ENCODE measurements around the gene RAB20. TPM values are rescaled to one million over a fixed set of nuclear protein-coding genes. Genes with fewer than 3 reads are reported as not detected.

RAB20 gene
- total RNA-seq, 1 donor from 2014 or later, result 3.8 TPM

GRCh38 chr13:110475550-110476219 lies 85.8 kb downstream of the RAB20 start:
- no peak overlapping the region for H3K27ac Mint-ChIP-seq
- H3K4me1 Mint-ChIP-seq (ENCODE audit: low read depth), result no peaks in the 10 kb centered on the region
- H3K9me3 Mint-ChIP-seq (ENCODE audit: low read depth), result no peaks in the 10 kb centered on the region
- H3K4me3 Mint-ChIP-seq (ENCODE audit: low read depth), result no peak overlapping the region
- no peaks in the 10 kb centered on the region for H3K27me3 Mint-ChIP-seq
- H3K36me3 Mint-ChIP-seq (ENCODE audit: insufficient read depth), result peaks cover 19% of the 10 kb centered on the region
- no peak for DNase-seq (ENCODE audit: low spot score, unreplicated experiment)
- TF ChIP-seq, protein P1, sequence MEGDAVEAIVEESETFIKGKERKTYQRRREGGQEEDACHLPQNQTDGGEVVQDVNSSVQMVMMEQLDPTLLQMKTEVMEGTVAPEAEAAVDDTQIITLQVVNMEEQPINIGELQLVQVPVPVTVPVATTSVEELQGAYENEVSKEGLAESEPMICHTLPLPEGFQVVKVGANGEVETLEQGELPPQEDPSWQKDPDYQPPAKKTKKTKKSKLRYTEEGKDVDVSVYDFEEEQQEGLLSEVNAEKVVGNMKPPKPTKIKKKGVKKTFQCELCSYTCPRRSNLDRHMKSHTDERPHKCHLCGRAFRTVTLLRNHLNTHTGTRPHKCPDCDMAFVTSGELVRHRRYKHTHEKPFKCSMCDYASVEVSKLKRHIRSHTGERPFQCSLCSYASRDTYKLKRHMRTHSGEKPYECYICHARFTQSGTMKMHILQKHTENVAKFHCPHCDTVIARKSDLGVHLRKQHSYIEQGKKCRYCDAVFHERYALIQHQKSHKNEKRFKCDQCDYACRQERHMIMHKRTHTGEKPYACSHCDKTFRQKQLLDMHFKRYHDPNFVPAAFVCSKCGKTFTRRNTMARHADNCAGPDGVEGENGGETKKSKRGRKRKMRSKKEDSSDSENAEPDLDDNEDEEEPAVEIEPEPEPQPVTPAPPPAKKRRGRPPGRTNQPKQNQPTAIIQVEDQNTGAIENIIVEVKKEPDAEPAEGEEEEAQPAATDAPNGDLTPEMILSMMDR (IDR thresholded peaks at IDR 0.05; ENCODE audit: unreplicated experiment), result no peak

DNA sequence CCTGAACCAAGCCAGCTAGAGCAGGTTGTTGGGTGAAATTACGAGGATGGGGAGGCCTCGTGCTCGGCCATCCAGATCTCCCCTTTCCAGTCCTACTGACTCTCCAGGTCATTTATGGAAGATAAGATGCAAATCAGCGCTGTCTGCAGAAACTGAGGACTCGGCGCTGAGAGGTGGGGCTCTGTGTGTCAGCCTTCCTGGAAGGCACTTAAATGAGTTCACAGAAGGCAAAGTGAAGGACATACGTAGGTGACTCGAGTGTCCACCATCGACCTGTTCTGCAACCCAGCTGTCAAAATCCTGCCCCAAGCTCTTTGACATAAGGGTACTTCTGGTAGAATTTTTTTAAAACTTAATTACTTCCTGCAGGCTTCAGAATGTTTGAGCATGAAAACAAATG lies 86.4 kb downstream of the RAB20 start:
- Mint-ChIP-seq H3K27ac (no peak overlapping the region), H3K4me3 (ENCODE audit: low read depth) (no peak overlapping the region), H3K9me3 (ENCODE audit: low read depth) (no peaks in the 10 kb centered on the region), H3K36me3 (ENCODE audit: insufficient read depth) (peaks cover 19% of the 10 kb centered on the region), H3K4me1 (ENCODE audit: low read depth) (no peaks in the 10 kb centered on the region), H3K27me3 (no peaks in the 10 kb centered on the region)
- TF ChIP-seq, protein P1 (IDR thresholded peaks at IDR 0.05; ENCODE audit: unreplicated experiment), result no peak
- no peak for DNase-seq (ENCODE audit: low spot score, unreplicated experiment)

DNA sequence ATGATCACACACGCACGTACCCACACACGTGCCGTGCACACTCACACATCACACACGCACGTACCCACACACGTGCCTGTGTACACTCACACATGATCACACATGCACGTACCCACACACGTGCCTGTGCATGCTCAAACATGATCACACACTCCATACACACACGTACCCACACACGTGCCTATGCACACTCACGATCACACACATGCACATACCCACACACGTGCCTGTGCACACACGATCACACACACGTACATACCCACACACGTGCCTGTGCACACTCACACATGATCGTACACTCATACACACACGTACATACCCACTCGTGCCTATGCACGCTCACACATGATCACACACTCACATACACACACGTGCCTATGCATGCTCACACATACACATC lies 86.8 kb downstream of the RAB20 start:
- no peak for DNase-seq (ENCODE audit: low spot score, unreplicated experiment)
- Mint-ChIP-seq H3K4me3 (ENCODE audit: low read depth) (no peak overlapping the region), H3K9me3 (ENCODE audit: low read depth) (no peaks in the 10 kb centered on the region), H3K27me3 (no peaks in the 10 kb centered on the region), H3K4me1 (ENCODE audit: low read depth) (no peaks in the 10 kb centered on the region), H3K36me3 (ENCODE audit: insufficient read depth) (peaks cover 19% of the 10 kb centered on the region), H3K27ac (no peak overlapping the region)
- TF ChIP-seq, protein P1 (IDR thresholded peaks at IDR 0.05; ENCODE audit: unreplicated experiment), result no peak

Other genes starting within 250 kb of the RAB20 start
- 32.4 and 34.2 TPM in 2 replicates for gene NAXD, start 53.8 kb upstream of the RAB20 start, total RNA-seq
- gene CARS2, start 144.4 kb upstream of the RAB20 start, total RNA-seq, result 90.4 and 92.4 TPM in 2 replicates
- gene ING1, start 152.0 kb upstream of the RAB20 start, total RNA-seq, result 18.5 and 20.7 TPM in 2 replicates